Measurements from ENCODE around the gene SIAH1.
A peak's percentile ranks its signal among the peaks of the same experiment; 100 is the strongest.

The SIAH1 gene

DNA sequence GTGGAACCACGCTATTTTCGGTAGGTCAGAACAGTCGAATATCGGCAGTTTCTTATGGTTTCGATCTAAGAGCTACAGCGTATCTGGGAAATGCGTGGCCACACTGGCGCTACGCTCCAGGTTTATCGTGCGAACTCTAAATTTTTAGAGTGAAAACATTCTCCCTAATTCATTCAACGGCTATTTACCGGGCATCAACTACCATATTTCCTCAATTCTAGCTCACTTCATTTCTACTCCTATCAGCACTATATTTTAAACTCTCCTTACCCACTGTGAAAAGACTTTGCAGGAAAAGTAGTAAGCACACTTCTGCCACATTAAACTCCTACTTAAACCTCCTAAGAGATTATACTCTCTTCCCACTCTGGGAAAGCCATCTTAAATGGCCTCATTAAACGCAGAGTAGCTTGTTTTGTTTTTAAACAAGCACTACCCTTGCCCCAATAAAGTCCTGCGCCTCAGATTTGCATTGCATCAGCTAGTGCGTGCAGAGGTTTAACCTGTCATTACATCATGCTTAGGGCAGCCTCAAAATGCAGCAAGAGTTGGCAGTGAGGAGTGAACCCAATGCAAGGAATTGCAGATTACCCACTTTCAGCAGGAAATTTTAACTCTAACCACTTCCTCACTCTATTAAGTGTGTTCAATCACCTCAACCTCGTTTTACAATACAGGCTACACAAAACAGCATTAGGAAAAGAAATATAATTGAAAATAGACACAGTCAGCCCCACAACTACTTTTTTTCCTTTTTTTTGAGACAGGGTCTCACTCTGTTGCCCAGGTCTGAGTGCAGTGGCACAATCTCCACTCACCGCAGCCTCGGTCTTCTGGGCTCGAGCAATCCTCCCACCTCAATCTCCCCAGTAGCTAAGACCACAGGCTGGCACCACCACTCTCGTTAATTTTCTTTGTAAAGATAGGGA, 18.8 kb downstream of the SIAH1 start:
- DNase-seq = peak; percentile 51 to 59

- DNase-seq = peak; percentile 86 to 90
Measured at GRCh38 chr16:48365601-48366164, 19.5 kb downstream of the SIAH1 start.

GRCh38 chr16:48365025-48365600, 20.1 kb downstream of the SIAH1 start:
- no peak for DNase-seq

- DNase-seq = no peak
Measured at GRCh38 chr16:48361540-48362144, 23.6 kb downstream of the SIAH1 start.

GRCh38 chr16:48361012-48361411, 24.2 kb downstream of the SIAH1 start:
- DNase-seq = no peak

- no peak for DNase-seq
Measured at GRCh38 chr16:48359983-48360382, 25.2 kb downstream of the SIAH1 start.

GRCh38 chr16:48358419-48358818, 26.8 kb downstream of the SIAH1 start:
- no peak for DNase-seq

- no peak for DNase-seq
Measured at GRCh38 chr16:48356633-48357376, 28.4 kb downstream of the SIAH1 start.

GRCh38 chr16:48354877-48355855, 30.0 kb downstream of the SIAH1 start:
- DNase-seq = no peak

DNA sequence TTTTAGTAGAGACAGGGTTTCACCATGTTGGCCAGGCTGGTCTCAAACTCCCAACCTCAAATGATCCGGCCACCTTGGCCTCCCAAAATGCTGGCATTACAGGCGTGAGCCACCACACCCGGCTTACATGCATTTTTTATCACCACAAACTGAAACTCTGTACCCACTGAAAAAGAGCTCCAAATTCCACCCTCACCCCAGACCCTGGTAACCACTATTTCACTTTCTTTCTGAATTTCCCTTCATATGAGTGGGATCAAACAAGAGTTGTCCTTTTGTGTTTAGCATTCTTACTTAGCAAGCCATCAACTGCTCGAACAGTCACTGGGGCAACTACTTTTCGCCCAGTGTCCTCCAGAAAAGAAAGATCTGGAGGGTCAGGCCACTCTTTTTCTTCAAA, 30.8 kb downstream of the SIAH1 start:
- DNase-seq = peak in 1 of 2 experiments; percentile 31

GRCh38 chr16:48353565-48354163, 31.5 kb downstream of the SIAH1 start:
- peak; percentile 62 to 71 for DNase-seq

- no peak for DNase-seq
Measured at GRCh38 chr16:48352648-48353390, 32.4 kb downstream of the SIAH1 start.

- peak in 1 of 2 experiments; percentile 44 for DNase-seq
Measured at GRCh38 chr16:48350736-48351135, 34.5 kb downstream of the SIAH1 start.

GRCh38 chr16:48347980-48348379, 37.2 kb downstream of the SIAH1 start:
- DNase-seq = no peak

DNA sequence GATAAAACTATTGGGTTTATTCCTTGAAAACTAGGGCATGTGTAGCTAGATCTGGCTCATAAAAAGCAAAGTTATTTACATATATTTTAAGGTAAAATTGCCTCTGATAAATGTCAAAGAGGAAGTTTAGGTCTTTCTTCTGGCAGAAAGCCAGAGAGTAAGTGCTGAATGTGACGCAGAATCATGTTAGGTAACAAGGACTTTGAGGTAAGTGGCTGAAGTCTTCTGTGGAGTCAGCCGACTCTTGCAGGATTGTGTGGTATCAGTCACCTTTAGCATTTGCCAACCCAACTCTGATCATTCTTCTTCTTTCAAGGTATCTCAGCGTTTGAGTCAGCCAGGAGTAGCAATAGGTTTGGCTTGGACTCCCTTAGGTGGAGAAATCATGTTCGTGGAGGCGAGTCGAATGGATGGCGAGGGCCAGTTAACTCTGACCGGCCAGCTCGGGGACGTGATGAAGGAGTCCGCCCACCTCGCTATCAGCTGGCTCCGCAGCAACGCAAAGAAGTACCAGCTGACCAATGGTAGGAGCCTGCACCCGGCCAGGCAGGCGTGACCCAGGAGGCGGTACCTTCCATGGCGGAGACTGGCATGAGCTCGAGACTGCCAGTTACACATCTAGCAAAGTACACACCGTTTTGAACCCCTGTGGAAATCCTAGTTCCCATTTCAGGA, 37.9 kb downstream of the SIAH1 start:
- no peak for DNase-seq

DNA sequence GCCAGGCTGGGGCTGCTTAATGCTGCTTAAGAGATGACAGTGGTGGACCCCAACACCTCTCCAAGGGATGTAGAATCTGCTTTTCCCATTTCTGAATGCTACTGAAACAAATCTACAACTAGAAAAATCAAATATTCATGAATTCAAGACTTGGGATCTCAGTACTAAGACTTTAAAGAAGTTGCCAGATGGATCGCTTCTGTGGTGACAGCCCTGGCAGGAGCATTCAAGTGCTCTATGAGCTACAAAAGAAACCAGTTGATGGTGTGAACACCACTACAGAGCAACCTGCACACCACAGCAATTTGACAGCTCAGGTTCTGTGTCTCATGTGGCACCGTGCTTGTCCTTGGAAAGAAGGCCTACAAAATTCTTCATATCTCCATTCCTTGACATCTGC, 42.6 kb downstream of the SIAH1 start:
- no peak for DNase-seq

GRCh38 chr16:48340054-48340453, 45.2 kb downstream of the SIAH1 start:
- DNase-seq = no peak

- no peak for DNase-seq
Measured at GRCh38 chr16:48335961-48336360, 49.3 kb downstream of the SIAH1 start.

GRCh38 chr16:48334325-48334724, 50.9 kb downstream of the SIAH1 start:
- DNase-seq = no peak

GRCh38 chr16:48332978-48333377, 52.2 kb downstream of the SIAH1 start:
- DNase-seq = no peak
